Mammary epithelial cell (primary cell): ENCODE results near the gene POC1A.

ENCODE experiments used
- CTCF ChIP-seq, 2 donors: IDR thresholded peaks in 1 of 2; conservative IDR thresholded peaks in 1 of 2; 2 replicates each; pipeline ENCODE4 v1.5.1; 2011 to 2012; ENCODE audit warnings: inconsistent platforms in 2 of 2, low read length in 2 of 2, mild to moderate bottlenecking in 2 of 2, control low read depth in 1 of 2, low read depth in 1 of 2; ENCODE audit not compliant: insufficient read depth in 1 of 2; ENCODE audit errors: extremely low read depth in 1 of 2
- EZH2 ChIP-seq: IDR thresholded peaks from 2 replicates; pipeline ENCODE4 v1.6.1; 2012; ENCODE audit warnings: low read length, inconsistent platforms, borderline replicate concordance

- TF ChIP-seq EZH2 (no peak), CTCF (conservative IDR thresholded peaks at IDR 0.05 in 1 of 2, IDR thresholded peaks at IDR 0.05 in 1 of 2; ENCODE audit: extremely low read depth in 1 of 2, insufficient read depth in 1 of 2, low read depth in 1 of 2, low read length in 2 of 2) (no peak)
Observed at GRCh38 chr3:52149021-52149420, 5.2 kb downstream of the POC1A start.
